ENCODE data around the gene ANKS6. TPM values are rescaled to one million over a fixed set of nuclear protein-coding genes. Genes with fewer than 3 reads are reported as not detected.

ANKS6 gene
- total RNA-seq, 1 experiment from 2014 or later: 39.2 TPM

- Histone ChIP-seq H2AFZ (ENCODE audit: low read depth, low read length, poor library complexity, severe bottlenecking) (no peak overlapping the region), H3K36me3 (ENCODE audit: control insufficient read depth in 1 of 2, insufficient read depth in 2 of 2, low read length in 2 of 2) (peaks cover 0 to 6% of the 10 kb centered on the region in 2 experiments; a peak in 1 of 4 replicates), H3K27ac (ENCODE audit: low read depth, low read length) (no peak overlapping the region), H3K9me2 (ENCODE audit: insufficient read depth) (no peaks in the 10 kb centered on the region), H3K4me2 (ENCODE audit: low read length) (no peak overlapping the region), H3K4me3 (replicated peaks in 1 of 2; ENCODE audit: low read depth in 1 of 2, low read length in 2 of 2) (no peak overlapping the region), H3K9me3 (ENCODE audit: control insufficient read depth in 1 of 2, insufficient read depth in 1 of 2, low read depth in 1 of 2, low read length in 2 of 2) (no peaks in the 10 kb centered on the region), H3K4me1 (ENCODE audit: control insufficient read depth in 1 of 2, insufficient read depth in 2 of 2, low read length in 2 of 2) (no peaks in the 10 kb centered on the region), H3K27me3 (ENCODE audit: insufficient read depth, low read length) (peaks cover 11% of the 10 kb centered on the region; the same call in 1 of the 2 replicates), H3K79me2 (ENCODE audit: insufficient read depth, low read length) (no peaks in the 10 kb centered on the region), H4K20me1 (ENCODE audit: insufficient read depth) (no peaks in the 10 kb centered on the region), H3K9ac (ENCODE audit: low read length) (no peak overlapping the region)
- DNase-seq (ENCODE audit: low read depth, low spot score) (no peak), ATAC-seq (no peak)
- no peak for TF ChIP-seq JUND (IDR thresholded peaks at IDR 0.05)
- no peak for TF ChIP-seq CTCF (IDR thresholded peaks at IDR 0.05 in 2 of 3, conservative IDR thresholded peaks at IDR 0.05 in 1 of 3; ENCODE audit: borderline replicate concordance in 1 of 3, insufficient read depth in 1 of 3, low read depth in 2 of 3, low read length in 2 of 3)
- TF ChIP-seq YY1 (IDR thresholded peaks at IDR 0.05; ENCODE audit: extremely low read depth, insufficient replicate concordance, low read depth, low read length): no peak
- no peak for TF ChIP-seq ZNF274 (IDR thresholded peaks at IDR 0.05; ENCODE audit: low read depth, low read length)
- TF ChIP-seq, protein P1, sequence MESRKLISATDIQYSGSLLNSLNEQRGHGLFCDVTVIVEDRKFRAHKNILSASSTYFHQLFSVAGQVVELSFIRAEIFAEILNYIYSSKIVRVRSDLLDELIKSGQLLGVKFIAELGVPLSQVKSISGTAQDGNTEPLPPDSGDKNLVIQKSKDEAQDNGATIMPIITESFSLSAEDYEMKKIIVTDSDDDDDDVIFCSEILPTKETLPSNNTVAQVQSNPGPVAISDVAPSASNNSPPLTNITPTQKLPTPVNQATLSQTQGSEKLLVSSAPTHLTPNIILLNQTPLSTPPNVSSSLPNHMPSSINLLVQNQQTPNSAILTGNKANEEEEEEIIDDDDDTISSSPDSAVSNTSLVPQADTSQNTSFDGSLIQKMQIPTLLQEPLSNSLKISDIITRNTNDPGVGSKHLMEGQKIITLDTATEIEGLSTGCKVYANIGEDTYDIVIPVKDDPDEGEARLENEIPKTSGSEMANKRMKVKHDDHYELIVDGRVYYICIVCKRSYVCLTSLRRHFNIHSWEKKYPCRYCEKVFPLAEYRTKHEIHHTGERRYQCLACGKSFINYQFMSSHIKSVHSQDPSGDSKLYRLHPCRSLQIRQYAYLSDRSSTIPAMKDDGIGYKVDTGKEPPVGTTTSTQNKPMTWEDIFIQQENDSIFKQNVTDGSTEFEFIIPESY (IDR thresholded peaks at IDR 0.05; ENCODE audit: extremely low read depth, insufficient replicate concordance, low read length): no peak
- TF ChIP-seq ELF1 (IDR thresholded peaks at IDR 0.05; ENCODE audit: borderline replicate concordance, low read depth): no peak
- no peak for TF ChIP-seq SRF (IDR thresholded peaks at IDR 0.05; ENCODE audit: low read depth)
- no peak for TF ChIP-seq EGR1 (IDR thresholded peaks at IDR 0.05; ENCODE audit: low read depth)
- no peak for TF ChIP-seq MAX (IDR thresholded peaks at IDR 0.05)
- no peak for TF ChIP-seq EZH2 (IDR thresholded peaks at IDR 0.05)
- TF ChIP-seq, protein P2, sequence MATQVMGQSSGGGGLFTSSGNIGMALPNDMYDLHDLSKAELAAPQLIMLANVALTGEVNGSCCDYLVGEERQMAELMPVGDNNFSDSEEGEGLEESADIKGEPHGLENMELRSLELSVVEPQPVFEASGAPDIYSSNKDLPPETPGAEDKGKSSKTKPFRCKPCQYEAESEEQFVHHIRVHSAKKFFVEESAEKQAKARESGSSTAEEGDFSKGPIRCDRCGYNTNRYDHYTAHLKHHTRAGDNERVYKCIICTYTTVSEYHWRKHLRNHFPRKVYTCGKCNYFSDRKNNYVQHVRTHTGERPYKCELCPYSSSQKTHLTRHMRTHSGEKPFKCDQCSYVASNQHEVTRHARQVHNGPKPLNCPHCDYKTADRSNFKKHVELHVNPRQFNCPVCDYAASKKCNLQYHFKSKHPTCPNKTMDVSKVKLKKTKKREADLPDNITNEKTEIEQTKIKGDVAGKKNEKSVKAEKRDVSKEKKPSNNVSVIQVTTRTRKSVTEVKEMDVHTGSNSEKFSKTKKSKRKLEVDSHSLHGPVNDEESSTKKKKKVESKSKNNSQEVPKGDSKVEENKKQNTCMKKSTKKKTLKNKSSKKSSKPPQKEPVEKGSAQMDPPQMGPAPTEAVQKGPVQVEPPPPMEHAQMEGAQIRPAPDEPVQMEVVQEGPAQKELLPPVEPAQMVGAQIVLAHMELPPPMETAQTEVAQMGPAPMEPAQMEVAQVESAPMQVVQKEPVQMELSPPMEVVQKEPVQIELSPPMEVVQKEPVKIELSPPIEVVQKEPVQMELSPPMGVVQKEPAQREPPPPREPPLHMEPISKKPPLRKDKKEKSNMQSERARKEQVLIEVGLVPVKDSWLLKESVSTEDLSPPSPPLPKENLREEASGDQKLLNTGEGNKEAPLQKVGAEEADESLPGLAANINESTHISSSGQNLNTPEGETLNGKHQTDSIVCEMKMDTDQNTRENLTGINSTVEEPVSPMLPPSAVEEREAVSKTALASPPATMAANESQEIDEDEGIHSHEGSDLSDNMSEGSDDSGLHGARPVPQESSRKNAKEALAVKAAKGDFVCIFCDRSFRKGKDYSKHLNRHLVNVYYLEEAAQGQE (IDR thresholded peaks at IDR 0.05; ENCODE audit: low read depth): no peak
- no peak for TF ChIP-seq POLR2AphosphoS5 (IDR thresholded peaks at IDR 0.05; ENCODE audit: low read depth, low read length)
- no peak for TF ChIP-seq SIN3A (IDR thresholded peaks at IDR 0.05; ENCODE audit: low read depth)
- no peak for TF ChIP-seq POLR2A (IDR thresholded peaks at IDR 0.05; ENCODE audit: borderline replicate concordance, extremely low read depth, insufficient read depth, insufficient read length)
- TF ChIP-seq EZH2phosphoT487 (IDR thresholded peaks at IDR 0.05; ENCODE audit: borderline replicate concordance): no peak
- no peak for TF ChIP-seq ZFX (IDR thresholded peaks at IDR 0.05)
- no peak for TF ChIP-seq TCF7L2 (IDR thresholded peaks at IDR 0.05; ENCODE audit: borderline replicate concordance, extremely low read depth, insufficient read depth, insufficient read length)
- no peak for TF ChIP-seq SP1 (IDR thresholded peaks at IDR 0.05; ENCODE audit: low read depth)
- TF ChIP-seq, protein P3, sequence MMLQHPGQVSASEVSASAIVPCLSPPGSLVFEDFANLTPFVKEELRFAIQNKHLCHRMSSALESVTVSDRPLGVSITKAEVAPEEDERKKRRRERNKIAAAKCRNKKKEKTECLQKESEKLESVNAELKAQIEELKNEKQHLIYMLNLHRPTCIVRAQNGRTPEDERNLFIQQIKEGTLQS (IDR thresholded peaks at IDR 0.05): no peak
- POLR2A ChIA-PET: no interaction called here
- no TSS peak for BruUV-seq (replicated peaks)
- RAD21 ChIA-PET (ENCODE audit: low non-redundant PET in 1 of 2, low total read pairs in 2 of 2, uncharacterized antibody in 2 of 2, unreplicated experiment in 2 of 2): no interaction called here
- intact Hi-C loops (cut with micrococcal nuclease): no loop called here
- CTCF ChIA-PET: no interaction called here
These were observed 65.5 kb downstream of the ANKS6 start for GRCh38 chr9:98730871-98731270.

Measured in HCT116 (cell line).